HG03039 (cell line): Measurements from ENCODE around the gene SLC8A2.
"Not testable (repeated sequence)": the region's sequence is repeated elsewhere in the genome, so short reads cannot be mapped to it uniquely, and the experiment has no call there.

Experiments used
- ATAC-seq: cut with Tn5 transposase; IDR thresholded peaks from one replicate; pipeline ENCODE4 v1.9.1; 2021; ENCODE audit warnings: mild to moderate bottlenecking, moderate library complexity; ENCODE audit not compliant: unreplicated experiment

SLC8A2 gene

DNA sequence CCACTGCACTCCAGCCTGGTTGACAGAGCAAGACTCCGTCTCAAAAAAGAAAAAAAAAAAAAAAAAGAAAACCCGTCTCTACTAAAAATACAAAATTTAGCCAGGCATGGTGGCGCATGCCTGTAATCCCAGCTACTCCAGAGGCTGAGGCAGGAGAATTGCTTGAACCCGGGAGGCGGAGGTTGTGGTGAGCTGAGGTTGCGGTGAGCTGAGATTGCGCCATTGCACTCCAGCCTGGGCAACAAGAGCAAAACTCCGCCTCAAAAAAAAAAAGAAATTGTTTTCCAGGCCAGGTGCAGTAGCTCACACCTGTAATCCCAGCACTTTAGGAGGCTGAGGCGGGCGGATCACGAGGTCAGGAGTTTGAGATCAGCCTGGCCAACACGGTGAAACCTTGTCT lies 85.1 kb downstream of the SLC8A2 start:
- not testable (repeated sequence) for ATAC-seq

DNA sequence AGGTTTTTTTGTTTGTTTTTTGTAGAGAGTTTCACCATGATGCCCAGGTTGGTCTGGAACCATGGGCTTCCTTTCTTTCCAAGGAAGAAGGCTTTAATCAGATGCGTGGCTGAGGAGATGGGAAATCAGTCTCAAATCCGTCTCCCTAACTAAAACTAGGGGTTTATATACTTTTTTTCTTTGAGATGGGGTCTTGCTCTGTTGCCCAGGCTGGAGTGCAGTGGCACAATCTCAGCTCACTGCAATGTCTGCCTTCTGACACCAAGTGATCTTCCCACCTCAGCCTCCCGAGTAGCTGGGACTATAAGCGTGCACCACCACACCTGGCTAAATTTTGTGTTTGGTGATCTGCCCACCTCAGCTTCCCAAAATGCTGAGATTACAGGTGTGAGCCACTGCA lies 87.2 kb downstream of the SLC8A2 start:
- ATAC-seq: not testable (repeated sequence)

DNA sequence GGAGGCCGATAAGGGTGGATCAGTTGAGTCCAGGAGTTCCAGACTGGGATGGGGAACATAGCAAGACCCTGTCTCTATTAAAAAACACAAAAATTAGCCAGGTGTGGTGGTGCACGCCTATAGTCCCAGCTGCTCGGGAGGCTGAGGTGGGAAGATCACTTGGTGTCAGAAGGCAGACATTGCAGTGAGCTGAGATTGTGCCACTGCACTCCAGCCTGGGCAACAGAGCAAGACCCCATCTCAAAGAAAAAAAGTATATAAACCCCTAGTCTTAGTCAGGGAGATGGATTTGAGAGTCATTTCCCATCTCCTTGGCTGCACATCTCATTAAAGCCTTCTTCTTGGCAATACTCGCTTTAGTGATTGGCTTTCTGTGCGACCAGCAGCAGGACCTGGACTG lies 87.8 kb downstream of the SLC8A2 start:
- ATAC-seq: not testable (repeated sequence)

DNA sequence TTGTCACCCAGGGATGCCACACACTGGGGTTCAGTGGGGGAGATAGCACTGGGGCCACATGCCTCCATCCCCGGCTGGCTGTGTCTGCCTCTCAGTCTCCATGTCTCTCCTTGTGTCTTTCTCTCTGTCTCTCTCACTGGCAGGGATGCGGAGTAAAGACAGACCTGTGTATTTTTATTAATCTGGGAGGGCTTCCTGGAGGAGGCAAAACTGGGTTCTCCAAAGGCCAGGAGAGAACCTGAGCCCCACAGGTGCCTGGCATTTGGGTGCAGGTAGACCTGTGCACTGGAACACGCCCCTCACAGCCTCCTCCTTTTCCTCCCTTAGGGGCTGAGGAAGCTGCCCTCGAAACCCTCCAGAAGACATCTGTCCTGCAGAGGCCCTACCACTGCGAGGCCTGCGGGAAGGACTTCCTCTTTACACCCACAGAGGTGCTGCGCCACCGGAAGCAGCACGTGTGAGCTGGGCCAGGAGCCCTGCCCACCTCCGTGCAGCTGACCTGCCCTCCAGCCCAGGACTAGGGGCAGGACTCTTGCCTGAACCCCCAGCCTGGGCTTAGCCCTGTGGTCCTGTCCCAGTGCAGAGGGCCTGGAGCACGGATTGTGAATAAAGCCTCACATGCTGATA lies 89.9 kb downstream of the SLC8A2 start:
- no peak for ATAC-seq

DNA sequence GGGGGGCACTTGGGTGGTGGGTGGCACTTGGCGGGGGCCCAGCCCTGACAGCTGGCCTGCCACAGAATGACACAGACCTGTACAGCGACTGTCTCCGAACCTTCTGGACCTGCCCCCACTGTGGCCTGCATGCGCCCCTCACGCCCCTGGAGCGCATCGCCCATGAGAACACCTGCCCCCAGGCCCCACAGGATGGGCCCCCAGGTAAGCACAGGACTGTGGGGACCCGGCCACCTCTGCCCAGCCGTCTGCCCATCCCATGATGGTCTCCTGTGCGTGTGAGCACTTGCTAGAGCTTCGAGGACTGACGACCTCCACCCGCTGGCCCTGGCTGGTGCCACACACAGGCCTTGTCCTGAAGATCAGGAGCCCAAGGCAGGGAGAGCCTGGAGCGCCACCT lies 90.6 kb downstream of the SLC8A2 start:
- no peak for ATAC-seq

DNA sequence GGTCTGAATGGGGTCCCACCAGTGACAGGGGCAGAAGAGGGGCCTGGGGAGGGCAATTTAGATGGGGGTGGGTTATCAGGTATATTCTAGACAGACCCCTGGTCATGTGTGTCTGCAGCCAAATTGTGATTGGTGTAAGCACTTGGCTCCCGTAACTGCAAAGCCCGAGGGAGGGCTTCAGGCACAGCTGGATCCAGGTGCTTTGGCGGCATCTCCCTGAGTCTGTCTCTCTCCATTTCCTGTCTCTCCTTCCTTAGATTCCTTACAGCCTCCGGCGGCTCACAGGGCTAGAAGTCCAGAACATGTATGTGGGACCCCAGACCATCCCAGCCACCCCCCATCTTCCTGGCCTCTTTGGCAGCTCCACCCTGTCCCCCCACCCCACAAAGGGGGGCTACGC lies 91.1 kb downstream of the SLC8A2 start:
- no peak for ATAC-seq

DNA sequence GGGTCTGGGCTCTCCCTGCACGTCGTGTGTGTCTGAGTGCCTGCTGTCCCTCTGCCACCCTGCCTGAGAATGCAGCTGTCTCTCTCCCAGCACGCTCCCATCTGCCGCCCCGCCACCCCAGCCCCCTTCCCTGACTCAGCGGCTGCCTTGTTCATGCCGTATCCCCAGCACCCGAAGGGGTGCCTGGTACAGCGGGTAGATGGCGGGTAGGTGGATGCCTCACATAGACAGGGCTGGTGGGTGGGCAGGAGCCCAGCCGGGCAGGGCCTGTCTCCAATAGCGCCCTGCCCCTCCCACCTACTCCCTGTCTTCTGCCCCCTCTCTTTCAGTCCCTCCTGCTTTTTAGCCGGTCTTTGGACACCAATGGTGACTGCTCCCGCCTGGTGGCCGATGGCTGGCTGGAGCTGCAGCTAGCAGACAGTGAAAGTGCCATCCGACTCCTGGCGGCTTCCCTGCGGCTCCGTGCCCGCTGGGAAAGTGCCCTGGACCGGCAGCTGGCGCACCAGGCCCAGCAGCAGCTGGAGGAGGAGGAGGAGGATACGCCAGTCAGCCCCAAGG lies 92.2 kb downstream of the SLC8A2 start:
- no peak for ATAC-seq

DNA sequence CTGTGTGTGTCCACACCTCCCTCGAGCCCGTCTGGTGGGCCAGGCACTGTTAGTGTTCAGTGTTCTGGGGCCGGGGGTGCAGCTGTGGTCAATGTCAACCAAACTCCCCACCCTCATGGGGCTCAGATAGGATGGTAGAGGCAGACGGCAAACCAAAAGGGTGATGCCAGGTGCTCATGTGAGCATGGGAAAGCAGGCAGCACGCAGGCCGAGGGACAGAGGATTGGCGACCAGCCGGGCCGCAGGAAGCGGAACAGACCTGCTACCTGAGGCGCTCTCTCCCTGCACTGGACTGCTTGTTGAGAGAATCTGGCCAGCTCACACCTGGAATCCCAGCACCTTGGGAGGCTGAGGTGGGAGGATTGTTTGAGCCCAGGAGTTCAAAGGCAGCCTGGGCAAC lies 93.4 kb downstream of the SLC8A2 start:
- no peak for ATAC-seq
